ENCODE data around the gene GAS1.

GAS1 gene

DNA sequence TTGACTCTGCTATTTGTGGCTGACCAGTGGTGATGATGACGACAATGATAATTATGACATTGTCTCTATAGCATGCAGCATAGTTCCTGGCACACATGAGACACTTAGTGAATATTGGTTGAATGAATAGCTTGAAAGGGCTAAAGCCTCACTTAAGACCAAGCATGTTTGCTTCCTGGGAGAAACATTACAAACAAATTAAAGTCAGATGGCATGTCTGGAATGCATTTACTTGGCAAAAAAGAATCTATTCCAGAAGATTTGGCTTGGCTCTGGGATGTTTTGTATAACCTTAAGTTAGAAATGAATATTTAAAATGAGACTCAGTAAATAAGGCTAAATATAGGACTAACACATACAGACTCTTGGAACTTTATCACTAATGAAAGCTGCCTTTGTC, 21.6 kb downstream of the GAS1 start:
- Histone ChIP-seq H3F3A (ENCODE audit: low read depth) (no peaks in the 10 kb centered on the region), H3K36me3 (ENCODE audit: insufficient read depth, low read length) (no peaks in the 10 kb centered on the region), H3K4me1 (ENCODE audit: insufficient read depth, low read length, poor library complexity, severe bottlenecking) (no peaks in the 10 kb centered on the region), H4K20me1 (ENCODE audit: insufficient read depth, low read length, poor library complexity, severe bottlenecking) (no peaks in the 10 kb centered on the region), H3K4me3 (ENCODE audit: low read length, poor library complexity, severe bottlenecking) (no peak overlapping the region), H3K9me2 (replicated peaks; ENCODE audit: low read depth, low read length) (no peaks in the 10 kb centered on the region), H3K9ac (ENCODE audit: low read depth, low read length, poor library complexity, severe bottlenecking) (no peak overlapping the region), H3K27me3 (ENCODE audit: insufficient read depth, low read length, poor library complexity, severe bottlenecking) (no peaks in the 10 kb centered on the region), H2AFZ (ENCODE audit: low read length) (no peak overlapping the region), H3K4me2 (ENCODE audit: low read depth, low read length, poor library complexity, severe bottlenecking) (no peak overlapping the region), H3K9me3 (ENCODE audit: insufficient read depth, low read depth, low read length) (no peaks in the 10 kb centered on the region), H3K79me2 (ENCODE audit: insufficient read depth, low read length) (no peaks in the 10 kb centered on the region)
- TF ChIP-seq, protein P1, sequence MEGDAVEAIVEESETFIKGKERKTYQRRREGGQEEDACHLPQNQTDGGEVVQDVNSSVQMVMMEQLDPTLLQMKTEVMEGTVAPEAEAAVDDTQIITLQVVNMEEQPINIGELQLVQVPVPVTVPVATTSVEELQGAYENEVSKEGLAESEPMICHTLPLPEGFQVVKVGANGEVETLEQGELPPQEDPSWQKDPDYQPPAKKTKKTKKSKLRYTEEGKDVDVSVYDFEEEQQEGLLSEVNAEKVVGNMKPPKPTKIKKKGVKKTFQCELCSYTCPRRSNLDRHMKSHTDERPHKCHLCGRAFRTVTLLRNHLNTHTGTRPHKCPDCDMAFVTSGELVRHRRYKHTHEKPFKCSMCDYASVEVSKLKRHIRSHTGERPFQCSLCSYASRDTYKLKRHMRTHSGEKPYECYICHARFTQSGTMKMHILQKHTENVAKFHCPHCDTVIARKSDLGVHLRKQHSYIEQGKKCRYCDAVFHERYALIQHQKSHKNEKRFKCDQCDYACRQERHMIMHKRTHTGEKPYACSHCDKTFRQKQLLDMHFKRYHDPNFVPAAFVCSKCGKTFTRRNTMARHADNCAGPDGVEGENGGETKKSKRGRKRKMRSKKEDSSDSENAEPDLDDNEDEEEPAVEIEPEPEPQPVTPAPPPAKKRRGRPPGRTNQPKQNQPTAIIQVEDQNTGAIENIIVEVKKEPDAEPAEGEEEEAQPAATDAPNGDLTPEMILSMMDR (conservative IDR thresholded peaks at IDR 0.05; ENCODE audit: low read length) = no peak
- no peak for TF ChIP-seq EZH2phosphoT487 (IDR thresholded peaks at IDR 0.05; ENCODE audit: borderline replicate concordance)

DNA sequence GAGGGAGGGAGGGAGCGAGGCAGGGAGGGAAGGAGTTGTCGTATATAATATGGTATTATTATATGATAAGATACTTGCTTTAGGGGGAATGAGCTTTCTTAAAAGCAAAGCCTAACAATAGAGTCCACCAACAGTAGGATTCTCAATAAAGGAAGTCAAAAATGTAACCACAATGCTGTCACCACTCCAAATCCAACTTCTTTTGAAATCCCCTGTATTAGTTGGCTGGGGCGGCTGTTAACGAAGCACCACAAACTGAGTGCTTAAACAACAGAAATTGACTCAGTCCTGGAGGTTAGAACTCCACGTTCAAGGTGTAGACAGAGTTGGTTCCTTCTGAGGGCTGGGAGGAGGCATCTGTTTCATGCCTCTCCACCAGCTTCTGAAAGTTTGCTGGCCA, 23.1 kb downstream of the GAS1 start:
- Histone ChIP-seq H3K4me3 (ENCODE audit: low read length, poor library complexity, severe bottlenecking) (no peak overlapping the region), H2AFZ (ENCODE audit: low read length) (no peak overlapping the region), H3F3A (ENCODE audit: low read depth) (no peaks in the 10 kb centered on the region), H3K9me2 (replicated peaks; ENCODE audit: low read depth, low read length) (no peaks in the 10 kb centered on the region), H3K9ac (ENCODE audit: low read depth, low read length, poor library complexity, severe bottlenecking) (no peak overlapping the region), H3K27me3 (ENCODE audit: insufficient read depth, low read length, poor library complexity, severe bottlenecking) (no peaks in the 10 kb centered on the region), H3K79me2 (ENCODE audit: insufficient read depth, low read length) (no peaks in the 10 kb centered on the region), H3K36me3 (ENCODE audit: insufficient read depth, low read length) (no peaks in the 10 kb centered on the region), H4K20me1 (ENCODE audit: insufficient read depth, low read length, poor library complexity, severe bottlenecking) (no peaks in the 10 kb centered on the region), H3K4me1 (ENCODE audit: insufficient read depth, low read length, poor library complexity, severe bottlenecking) (no peaks in the 10 kb centered on the region), H3K9me3 (ENCODE audit: insufficient read depth, low read depth, low read length) (no peaks in the 10 kb centered on the region), H3K4me2 (ENCODE audit: low read depth, low read length, poor library complexity, severe bottlenecking) (no peak overlapping the region)
- no peak for TF ChIP-seq EZH2phosphoT487 (IDR thresholded peaks at IDR 0.05; ENCODE audit: borderline replicate concordance)
- TF ChIP-seq, protein P1 (conservative IDR thresholded peaks at IDR 0.05; ENCODE audit: low read length) = no peak

- Histone ChIP-seq H3K4me1 (ENCODE audit: insufficient read depth, low read length, poor library complexity, severe bottlenecking) (no peaks in the 10 kb centered on the region), H4K20me1 (ENCODE audit: insufficient read depth, low read length, poor library complexity, severe bottlenecking) (no peaks in the 10 kb centered on the region), H3K9me2 (replicated peaks; ENCODE audit: low read depth, low read length) (no peaks in the 10 kb centered on the region), H2AFZ (ENCODE audit: low read length) (no peak overlapping the region), H3K36me3 (ENCODE audit: insufficient read depth, low read length) (no peaks in the 10 kb centered on the region), H3K9ac (ENCODE audit: low read depth, low read length, poor library complexity, severe bottlenecking) (no peak overlapping the region), H3F3A (ENCODE audit: low read depth) (no peaks in the 10 kb centered on the region), H3K4me3 (ENCODE audit: low read length, poor library complexity, severe bottlenecking) (no peak overlapping the region), H3K4me2 (ENCODE audit: low read depth, low read length, poor library complexity, severe bottlenecking) (no peak overlapping the region), H3K27me3 (ENCODE audit: insufficient read depth, low read length, poor library complexity, severe bottlenecking) (no peaks in the 10 kb centered on the region), H3K79me2 (ENCODE audit: insufficient read depth, low read length) (no peaks in the 10 kb centered on the region), H3K9me3 (ENCODE audit: insufficient read depth, low read depth, low read length) (no peaks in the 10 kb centered on the region)
- no peak for TF ChIP-seq EZH2phosphoT487 (IDR thresholded peaks at IDR 0.05; ENCODE audit: borderline replicate concordance)
- TF ChIP-seq, protein P1 (conservative IDR thresholded peaks at IDR 0.05; ENCODE audit: low read length) = no peak
Observed at GRCh38 chr9:86921151-86921923, 26.0 kb downstream of the GAS1 start.
